Measurements from ENCODE around the gene NFIA.
A peak's percentile ranks its signal among the peaks of the same experiment; 100 is the strongest.

NFIA gene

DNA sequence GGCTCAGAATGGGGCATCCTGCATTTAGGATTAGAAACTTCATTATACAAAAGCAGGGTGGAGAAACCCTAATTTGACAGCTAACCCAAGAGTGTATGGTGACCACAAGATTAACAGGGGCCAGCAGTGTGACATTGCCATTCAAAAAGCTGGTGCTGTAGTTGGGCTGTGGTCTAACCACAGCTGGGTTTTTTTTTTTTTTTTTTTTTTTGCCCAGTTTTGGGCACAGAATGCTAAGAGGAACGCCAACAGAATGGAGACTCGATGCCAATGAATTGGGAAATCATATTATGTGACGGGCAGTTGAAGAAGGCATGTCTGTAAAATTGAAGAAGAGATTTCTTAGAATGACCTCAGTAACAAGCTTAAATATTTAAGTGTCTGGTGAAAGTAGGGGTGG, 58.4 kb downstream of the NFIA start:
- Histone ChIP-seq H3K79me2 (peaks cover 23% of the 10 kb centered on the region), H3K4me2 (ENCODE audit: low read length) (no peak overlapping the region), H3K36me3 (ENCODE audit: control insufficient read depth, insufficient read depth, low read length) (no peaks in the 10 kb centered on the region), H3K4me1 (peaks cover 11% of the 10 kb centered on the region), H3K27me3 (ENCODE audit: control insufficient read depth, insufficient read depth, low read length) (no peaks in the 10 kb centered on the region), H3K27ac (no peak overlapping the region), H3K9me3 (ENCODE audit: control insufficient read depth, low read length) (no peaks in the 10 kb centered on the region), H3K9ac (no peak overlapping the region), H3K4me3 (ENCODE audit: low read depth, low read length) (no peak overlapping the region), H2AFZ (no peak overlapping the region)
- TF ChIP-seq, protein P1, sequence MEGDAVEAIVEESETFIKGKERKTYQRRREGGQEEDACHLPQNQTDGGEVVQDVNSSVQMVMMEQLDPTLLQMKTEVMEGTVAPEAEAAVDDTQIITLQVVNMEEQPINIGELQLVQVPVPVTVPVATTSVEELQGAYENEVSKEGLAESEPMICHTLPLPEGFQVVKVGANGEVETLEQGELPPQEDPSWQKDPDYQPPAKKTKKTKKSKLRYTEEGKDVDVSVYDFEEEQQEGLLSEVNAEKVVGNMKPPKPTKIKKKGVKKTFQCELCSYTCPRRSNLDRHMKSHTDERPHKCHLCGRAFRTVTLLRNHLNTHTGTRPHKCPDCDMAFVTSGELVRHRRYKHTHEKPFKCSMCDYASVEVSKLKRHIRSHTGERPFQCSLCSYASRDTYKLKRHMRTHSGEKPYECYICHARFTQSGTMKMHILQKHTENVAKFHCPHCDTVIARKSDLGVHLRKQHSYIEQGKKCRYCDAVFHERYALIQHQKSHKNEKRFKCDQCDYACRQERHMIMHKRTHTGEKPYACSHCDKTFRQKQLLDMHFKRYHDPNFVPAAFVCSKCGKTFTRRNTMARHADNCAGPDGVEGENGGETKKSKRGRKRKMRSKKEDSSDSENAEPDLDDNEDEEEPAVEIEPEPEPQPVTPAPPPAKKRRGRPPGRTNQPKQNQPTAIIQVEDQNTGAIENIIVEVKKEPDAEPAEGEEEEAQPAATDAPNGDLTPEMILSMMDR (IDR thresholded peaks at IDR 0.05) = no peak

DNA sequence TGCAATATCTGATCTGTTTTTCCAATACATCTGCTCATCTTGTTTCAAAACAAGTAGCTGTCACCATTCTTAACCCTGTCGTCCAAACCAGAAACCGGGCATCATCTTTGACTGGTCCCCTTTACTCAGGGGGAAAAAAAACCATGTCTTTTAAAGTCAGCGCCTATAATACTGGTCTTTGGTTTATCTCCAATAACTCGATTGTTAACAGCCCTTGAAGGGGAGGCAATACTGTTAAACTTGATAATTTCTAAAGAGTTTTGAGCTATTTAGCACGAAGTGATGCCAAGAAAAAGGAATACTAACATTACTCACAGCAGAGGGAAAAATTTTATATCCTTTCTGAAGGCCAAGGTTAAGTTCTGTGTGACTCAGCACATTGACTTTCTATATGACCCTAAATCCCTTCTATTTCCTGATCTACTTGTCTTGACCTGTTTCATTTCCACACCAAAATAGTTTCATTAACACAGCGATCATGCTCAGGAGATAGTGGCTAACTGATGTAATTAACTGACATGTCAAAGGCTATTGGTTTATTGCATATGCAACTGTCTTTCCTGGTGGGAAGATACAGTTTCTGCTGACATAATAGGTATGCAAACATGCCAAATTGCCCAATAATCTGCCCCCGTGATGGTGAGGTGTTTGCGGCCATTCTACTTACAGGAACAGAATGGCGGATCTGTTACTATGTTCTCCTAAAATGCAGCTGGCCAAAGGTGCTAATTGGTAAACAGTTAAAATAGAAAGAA, 59.1 kb downstream of the NFIA start:
- H3K36me3 ChIP-seq (ENCODE audit: control insufficient read depth, insufficient read depth, low read length) = no peaks in the 10 kb centered on the region
- no peak overlapping the region for H2AFZ ChIP-seq
- no peak overlapping the region for H3K4me3 ChIP-seq (ENCODE audit: low read depth, low read length)
- no peak overlapping the region for H3K4me2 ChIP-seq (ENCODE audit: low read length)
- H3K9ac ChIP-seq = no peak overlapping the region
- H3K27me3 ChIP-seq (ENCODE audit: control insufficient read depth, insufficient read depth, low read length) = no peaks in the 10 kb centered on the region
- H3K27ac ChIP-seq = peak overlapping the region; percentile 16
- TF ChIP-seq, protein P1 (IDR thresholded peaks at IDR 0.05) = no peak
- H3K79me2 ChIP-seq = peaks cover 27% of the 10 kb centered on the region
- H3K4me1 ChIP-seq = peaks cover 11% of the 10 kb centered on the region
- H3K9me3 ChIP-seq (ENCODE audit: control insufficient read depth, low read length) = no peaks in the 10 kb centered on the region

DNA sequence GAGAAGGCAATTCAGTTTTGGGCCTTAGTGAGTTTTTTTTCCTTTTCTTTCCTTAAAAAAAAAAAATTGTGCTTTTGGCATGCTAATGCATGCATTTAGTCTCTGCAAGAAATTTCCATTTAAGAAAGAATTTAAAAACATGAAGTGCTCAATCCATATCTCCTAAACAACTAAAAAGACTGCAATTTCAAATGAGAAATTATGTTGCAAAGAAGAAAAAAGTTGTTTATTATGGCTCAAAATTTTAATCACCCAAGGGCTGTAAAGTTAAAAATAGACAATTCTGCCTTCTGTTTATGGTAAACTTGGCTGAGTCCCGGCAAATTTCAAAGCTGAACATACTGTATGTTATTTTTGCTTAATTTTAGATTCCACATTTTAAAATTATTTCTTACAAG, 59.7 kb downstream of the NFIA start:
- Histone ChIP-seq H3K79me2 (peaks cover 27% of the 10 kb centered on the region), H3K4me2 (ENCODE audit: low read length) (no peak overlapping the region), H3K27me3 (ENCODE audit: control insufficient read depth, insufficient read depth, low read length) (no peaks in the 10 kb centered on the region), H3K4me1 (peaks cover 11% of the 10 kb centered on the region), H3K9ac (no peak overlapping the region), H3K27ac (no peak overlapping the region), H3K4me3 (ENCODE audit: low read depth, low read length) (no peak overlapping the region), H3K9me3 (ENCODE audit: control insufficient read depth, low read length) (no peaks in the 10 kb centered on the region), H2AFZ (no peak overlapping the region), H3K36me3 (ENCODE audit: control insufficient read depth, insufficient read depth, low read length) (no peaks in the 10 kb centered on the region)
- TF ChIP-seq, protein P1 (IDR thresholded peaks at IDR 0.05) = no peak

DNA sequence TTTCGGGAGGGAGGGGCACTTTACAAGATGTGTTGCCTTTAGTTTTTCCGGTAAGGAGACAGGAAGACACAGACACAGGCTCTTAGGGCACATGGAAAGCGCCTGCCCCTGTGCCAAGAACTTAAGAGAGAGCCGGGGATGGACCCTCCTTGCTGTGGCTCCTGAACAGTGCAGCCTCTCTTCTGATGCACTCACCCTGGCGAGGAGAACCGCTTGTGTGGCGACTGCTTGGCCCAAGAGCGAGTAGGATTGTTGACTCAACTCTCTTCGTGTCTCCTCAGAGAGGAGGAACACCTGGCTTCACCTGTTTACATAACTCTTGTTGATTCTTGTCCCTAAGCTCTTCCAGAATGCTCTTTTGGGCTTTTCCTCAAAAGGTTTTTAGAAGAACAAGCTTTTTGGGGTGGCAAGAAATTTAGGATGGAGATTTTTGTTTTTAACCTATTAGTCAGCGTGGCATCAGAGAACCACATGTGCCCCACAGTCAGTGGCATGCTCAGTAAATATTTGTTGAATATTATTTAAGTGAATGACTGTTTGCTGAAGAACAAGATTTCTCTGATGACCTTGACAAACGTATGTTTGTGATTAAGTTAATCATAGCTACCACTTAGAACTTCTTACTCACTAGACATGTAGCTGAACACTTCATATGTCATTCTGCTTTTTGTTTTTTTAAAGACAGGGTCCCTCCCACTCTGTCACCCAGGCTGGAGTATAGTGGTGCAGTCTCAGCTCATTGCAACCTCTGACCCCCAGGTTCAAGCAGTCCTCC, 60.6 kb downstream of the NFIA start:
- Histone ChIP-seq H3K4me2 (ENCODE audit: low read length) (no peak overlapping the region), H3K79me2 (peaks cover 25% of the 10 kb centered on the region), H2AFZ (no peak overlapping the region), H3K9me3 (ENCODE audit: control insufficient read depth, low read length) (no peaks in the 10 kb centered on the region), H3K36me3 (ENCODE audit: control insufficient read depth, insufficient read depth, low read length) (no peaks in the 10 kb centered on the region), H3K4me1 (peaks cover 11% of the 10 kb centered on the region), H3K27ac (no peak overlapping the region), H3K9ac (no peak overlapping the region), H3K27me3 (ENCODE audit: control insufficient read depth, insufficient read depth, low read length) (no peaks in the 10 kb centered on the region), H3K4me3 (ENCODE audit: low read depth, low read length) (no peak overlapping the region)
- TF ChIP-seq, protein P1 (IDR thresholded peaks at IDR 0.05) = no peak

All from parathyroid adenoma (tissue), 2 donors.